Measurements from ENCODE around the gene HTR2B.

HTR2B gene

GRCh38 chr2:231124838-231125568, at the start of gene HTR2B:
Gene HTR2B (minus strand): TSS chr2:231125042. CDS start chr2:231123764, 1,278 bp downstream.
- Mint-ChIP-seq H3K4me1 (ENCODE audit: low read depth) (no peaks in the 10 kb centered on the region), H3K9me3 (no peaks in the 10 kb centered on the region), H3K4me3 (no peak within 1 kb of the TSS), H3K36me3 (ENCODE audit: low read depth) (peaks cover 11% of the 10 kb centered on the region), H3K27me3 (no peaks in the 10 kb centered on the region), H3K27ac (no peak within 1 kb of the TSS)
- intact Hi-C loops (cut with micrococcal nuclease): no loop called here

GRCh38 chr2:231174211-231174651, 49.4 kb upstream of the HTR2B start:
- Mint-ChIP-seq H3K27ac (no peak overlapping the region), H3K27me3 (no peaks in the 10 kb centered on the region)
- intact Hi-C loops (cut with micrococcal nuclease): no loop called here

GRCh38 chr2:231172025-231172424, 47.2 kb upstream of the HTR2B start:
- H3K4me1 Mint-ChIP-seq (ENCODE audit: low read depth): peaks cover 23% of the 10 kb centered on the region
- no peak overlapping the region for H3K4me3 Mint-ChIP-seq
- H3K27ac Mint-ChIP-seq: no peak overlapping the region
- peaks cover 84% of the 10 kb centered on the region for H3K36me3 Mint-ChIP-seq (ENCODE audit: low read depth)
- H3K9me3 Mint-ChIP-seq: no peaks in the 10 kb centered on the region
- no peaks in the 10 kb centered on the region for H3K27me3 Mint-ChIP-seq
- intact Hi-C loops (cut with micrococcal nuclease): no loop called here

More at GRCh38 chr2:231174211-231174651, 49.4 kb upstream of the HTR2B start:
- Mint-ChIP-seq H3K36me3 (ENCODE audit: low read depth) (peaks cover 75% of the 10 kb centered on the region), H3K4me3 (no peak overlapping the region), H3K4me1 (ENCODE audit: low read depth) (peaks cover 13% of the 10 kb centered on the region), H3K9me3 (peaks cover 9% of the 10 kb centered on the region)

DNA sequence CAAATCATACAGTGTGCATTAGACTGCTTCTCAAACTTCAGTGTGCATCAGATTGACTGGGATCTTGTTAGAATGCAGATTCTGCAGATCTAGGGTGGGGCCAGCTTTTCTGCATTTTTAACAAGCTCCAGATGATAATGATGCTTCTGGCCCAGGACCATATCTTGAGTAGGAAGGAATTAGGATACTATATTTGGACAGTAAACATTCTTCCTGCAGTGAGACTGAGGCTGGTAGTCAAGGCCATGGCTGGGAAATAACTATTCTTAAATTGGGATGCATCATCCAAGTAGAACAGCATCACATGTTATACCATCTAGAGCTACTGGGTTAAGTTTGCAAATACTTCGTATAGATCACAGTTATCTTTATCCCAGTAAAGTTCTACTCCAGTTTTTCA, 45.2 kb upstream of the HTR2B start:
- no peaks in the 10 kb centered on the region for H3K27me3 Mint-ChIP-seq
- H3K9me3 Mint-ChIP-seq: no peaks in the 10 kb centered on the region
- no peak overlapping the region for H3K27ac Mint-ChIP-seq
- intact Hi-C loops (cut with micrococcal nuclease): no loop called here
- peaks cover 20% of the 10 kb centered on the region for H3K4me1 Mint-ChIP-seq (ENCODE audit: low read depth)
- no peak overlapping the region for H3K4me3 Mint-ChIP-seq
- H3K36me3 Mint-ChIP-seq (ENCODE audit: low read depth): peaks cover 85% of the 10 kb centered on the region

DNA sequence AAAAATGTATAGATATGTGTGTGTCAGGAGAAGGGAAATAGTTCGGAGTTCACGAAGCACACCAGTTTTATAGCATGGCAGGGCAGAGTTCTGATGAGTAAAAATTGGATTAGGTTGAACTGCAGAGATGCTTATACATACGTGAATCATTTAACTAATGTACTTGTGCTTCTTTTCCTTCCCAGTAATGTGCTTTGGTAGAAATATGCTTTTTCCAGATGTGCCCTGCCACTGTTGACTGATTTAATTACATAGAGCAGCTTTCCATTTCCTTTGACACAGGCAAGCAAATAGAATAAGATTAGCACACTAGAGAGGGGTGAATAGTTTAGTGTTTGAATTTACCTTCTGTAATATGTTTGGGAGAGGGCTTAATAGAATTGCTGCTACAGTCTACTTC, 44.6 kb upstream of the HTR2B start:
- intact Hi-C loops (cut with micrococcal nuclease): no loop called here
- no peak overlapping the region for H3K27ac Mint-ChIP-seq
- H3K4me3 Mint-ChIP-seq: no peak overlapping the region
- H3K9me3 Mint-ChIP-seq: no peaks in the 10 kb centered on the region
- no peaks in the 10 kb centered on the region for H3K27me3 Mint-ChIP-seq
- H3K36me3 Mint-ChIP-seq (ENCODE audit: low read depth): peaks cover 86% of the 10 kb centered on the region
- H3K4me1 Mint-ChIP-seq (ENCODE audit: low read depth): peaks cover 20% of the 10 kb centered on the region

DNA sequence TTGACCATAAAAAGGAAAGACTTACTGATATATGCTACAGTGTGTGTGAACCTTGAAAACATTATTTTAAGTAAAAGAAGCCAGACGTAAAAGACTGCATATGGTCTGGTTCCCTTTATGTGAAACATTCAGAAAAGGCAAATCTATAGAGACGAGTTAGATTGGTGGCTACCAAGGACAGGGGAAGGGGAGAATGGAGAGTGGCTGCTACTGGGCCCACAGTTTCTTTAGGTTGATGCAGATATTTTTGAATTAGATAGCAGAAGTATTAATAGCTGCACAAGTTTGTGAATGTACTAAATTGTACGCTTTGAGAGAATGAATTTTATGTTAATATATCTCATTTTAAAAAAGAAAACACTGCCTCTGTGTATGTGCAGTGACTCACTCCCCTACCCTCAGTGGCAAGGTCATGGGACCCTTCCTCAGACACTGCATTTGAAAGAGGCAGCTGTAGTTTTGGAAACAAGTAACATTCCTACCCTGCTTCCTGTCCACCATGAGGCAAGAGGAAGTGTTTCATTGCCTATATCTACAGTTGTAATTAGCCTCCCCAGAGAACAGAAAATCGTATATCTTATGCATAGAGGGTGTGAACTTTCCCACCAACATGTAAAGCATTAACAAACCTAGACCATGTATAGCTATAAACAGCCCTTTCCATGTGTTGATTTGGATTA, 43.8 kb upstream of the HTR2B start:
- intact Hi-C loops (cut with micrococcal nuclease): no loop called here
- H3K27me3 Mint-ChIP-seq: no peaks in the 10 kb centered on the region
- peaks cover 90% of the 10 kb centered on the region for H3K36me3 Mint-ChIP-seq (ENCODE audit: low read depth)
- H3K9me3 Mint-ChIP-seq: no peaks in the 10 kb centered on the region
- peaks cover 20% of the 10 kb centered on the region for H3K4me1 Mint-ChIP-seq (ENCODE audit: low read depth)
- peak overlapping the region; percentile 62 for H3K27ac Mint-ChIP-seq
- H3K4me3 Mint-ChIP-seq: no peak overlapping the region

DNA sequence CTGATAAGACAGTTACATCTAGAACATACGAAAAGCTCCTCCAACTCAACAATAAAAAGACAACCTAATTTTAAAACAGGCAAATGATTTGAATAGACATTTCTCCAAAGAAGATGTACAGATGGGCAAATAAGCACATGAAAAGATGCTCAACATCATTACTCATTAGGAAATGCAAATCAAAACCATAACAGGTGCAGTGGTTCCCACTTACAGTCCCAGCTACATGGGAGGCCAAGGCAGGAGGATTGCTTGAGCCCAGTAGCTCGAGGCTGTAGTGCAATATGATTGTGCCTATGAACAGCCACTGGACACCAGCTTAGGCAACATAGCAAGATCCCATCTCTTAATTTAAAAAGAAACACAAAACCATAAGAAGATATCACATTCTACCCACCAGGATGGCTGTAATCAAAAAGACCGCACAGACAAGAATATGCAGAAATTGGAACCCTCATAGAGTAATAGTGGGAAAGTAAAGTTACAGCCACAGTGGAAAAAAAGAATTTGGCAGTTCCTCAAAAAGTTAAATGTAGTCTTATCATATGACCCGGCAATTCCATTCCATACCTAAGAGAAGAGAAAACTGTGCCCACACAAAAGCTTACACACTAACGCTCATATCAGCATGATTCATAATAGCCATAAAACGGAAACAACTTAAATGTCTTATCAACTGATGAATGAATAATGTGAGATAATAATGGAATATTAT, 43.1 kb upstream of the HTR2B start:
- intact Hi-C loops (cut with micrococcal nuclease): no loop called here
- Mint-ChIP-seq H3K4me1 (ENCODE audit: low read depth) (peaks cover 20% of the 10 kb centered on the region), H3K36me3 (ENCODE audit: low read depth) (peaks cover 89% of the 10 kb centered on the region), H3K4me3 (no peak overlapping the region), H3K27ac (peak overlapping the region; percentile 62), H3K27me3 (no peaks in the 10 kb centered on the region), H3K9me3 (no peaks in the 10 kb centered on the region)

GRCh38 chr2:231163414-231164095, 38.7 kb upstream of the HTR2B start:
- Mint-ChIP-seq H3K27ac (no peak overlapping the region), H3K4me3 (no peak overlapping the region), H3K36me3 (ENCODE audit: low read depth) (peaks cover 81% of the 10 kb centered on the region), H3K9me3 (no peaks in the 10 kb centered on the region), H3K4me1 (ENCODE audit: low read depth) (peaks cover 27% of the 10 kb centered on the region), H3K27me3 (no peaks in the 10 kb centered on the region)
- intact Hi-C loops (cut with micrococcal nuclease): no loop called here

DNA sequence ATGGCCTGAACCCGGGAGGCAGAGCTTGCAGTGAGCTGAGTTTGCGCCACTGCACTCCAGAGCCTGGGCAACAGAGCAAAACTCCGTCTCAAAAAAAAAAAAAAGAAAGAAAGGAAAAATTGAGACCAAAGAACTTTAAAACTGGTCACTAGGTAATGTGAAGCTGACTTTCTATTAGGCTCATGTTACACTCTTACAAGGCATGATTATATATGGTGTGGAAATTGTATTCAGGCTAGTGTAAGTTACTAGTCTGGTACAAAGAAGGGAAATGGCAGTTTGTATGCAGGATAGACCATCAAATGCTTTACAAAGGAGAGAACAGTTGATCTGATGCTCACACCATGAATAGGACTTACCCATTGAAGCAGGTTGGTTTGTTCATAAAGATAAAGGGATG, 38.2 kb upstream of the HTR2B start:
- H3K4me1 Mint-ChIP-seq (ENCODE audit: low read depth): peaks cover 22% of the 10 kb centered on the region
- no peaks in the 10 kb centered on the region for H3K27me3 Mint-ChIP-seq
- H3K36me3 Mint-ChIP-seq (ENCODE audit: low read depth): peaks cover 80% of the 10 kb centered on the region
- no peaks in the 10 kb centered on the region for H3K9me3 Mint-ChIP-seq
- intact Hi-C loops (cut with micrococcal nuclease): no loop called here
- H3K27ac Mint-ChIP-seq: peak overlapping the region; percentile 75
- no peak overlapping the region for H3K4me3 Mint-ChIP-seq

DNA sequence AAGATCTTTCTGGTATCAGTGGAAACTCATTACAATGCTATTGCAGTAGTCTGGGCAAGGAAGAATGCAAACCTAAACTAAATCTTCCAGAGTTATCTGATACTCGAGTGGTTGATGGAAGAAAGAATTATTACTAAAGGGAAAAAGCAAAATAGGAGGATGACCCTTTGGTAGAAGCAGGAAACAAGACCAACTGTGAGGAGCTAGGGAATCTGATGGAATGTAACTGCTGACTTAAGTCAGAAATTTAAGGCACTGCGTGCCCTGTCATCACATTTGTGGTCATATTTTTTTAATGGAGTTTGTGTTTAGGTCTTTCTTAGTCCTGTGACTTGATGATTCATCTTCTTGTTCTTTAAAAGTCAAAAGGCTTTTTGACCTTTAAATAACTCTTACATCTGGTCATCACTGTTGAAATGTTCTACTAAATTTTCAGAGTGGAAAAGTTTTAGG, 37.1 kb upstream of the HTR2B start:
- intact Hi-C loops (cut with micrococcal nuclease): no loop called here
- Mint-ChIP-seq H3K9me3 (no peaks in the 10 kb centered on the region), H3K27ac (peak overlapping the region; percentile 75), H3K4me1 (ENCODE audit: low read depth) (peaks cover 16% of the 10 kb centered on the region), H3K4me3 (no peak overlapping the region), H3K36me3 (ENCODE audit: low read depth) (peaks cover 80% of the 10 kb centered on the region), H3K27me3 (no peaks in the 10 kb centered on the region)

- Mint-ChIP-seq H3K4me1 (ENCODE audit: low read depth) (peaks cover 16% of the 10 kb centered on the region), H3K27me3 (no peaks in the 10 kb centered on the region), H3K4me3 (no peak overlapping the region), H3K27ac (peak overlapping the region; percentile 75), H3K36me3 (ENCODE audit: low read depth) (peaks cover 76% of the 10 kb centered on the region), H3K9me3 (no peaks in the 10 kb centered on the region)
- intact Hi-C loops (cut with micrococcal nuclease): no loop called here
Observed at GRCh38 chr2:231161252-231161839, 36.5 kb upstream of the HTR2B start.

DNA sequence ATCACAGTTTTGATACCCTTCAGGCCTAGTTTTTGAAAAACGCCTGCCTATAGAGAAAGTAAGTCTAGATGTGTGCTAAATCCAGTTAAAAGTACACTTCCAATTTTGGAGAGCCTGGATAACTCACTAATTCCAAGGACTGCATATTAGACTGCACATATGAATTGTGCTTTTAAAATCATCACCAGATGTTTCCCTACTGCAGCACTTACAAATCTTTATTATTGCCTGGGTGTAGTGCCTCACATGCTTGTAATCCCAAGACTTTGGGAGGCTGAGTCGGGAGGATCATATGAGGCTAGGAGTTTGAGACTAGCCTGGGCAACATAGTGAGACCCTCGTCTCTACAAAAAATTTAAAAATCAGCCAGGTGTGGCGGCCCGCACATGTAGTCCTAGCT, 35.9 kb upstream of the HTR2B start:
- no peaks in the 10 kb centered on the region for H3K9me3 Mint-ChIP-seq
- no peaks in the 10 kb centered on the region for H3K27me3 Mint-ChIP-seq
- H3K27ac Mint-ChIP-seq: no peak overlapping the region

GRCh38 chr2:231159306-231159705, 34.5 kb upstream of the HTR2B start:
- peaks cover 16% of the 10 kb centered on the region for H3K4me1 Mint-ChIP-seq (ENCODE audit: low read depth)
- peak overlapping the region; percentile 20 for H3K27ac Mint-ChIP-seq
- intact Hi-C loops (cut with micrococcal nuclease): no loop called here
- H3K36me3 Mint-ChIP-seq (ENCODE audit: low read depth): peaks cover 66% of the 10 kb centered on the region
- H3K9me3 Mint-ChIP-seq: no peaks in the 10 kb centered on the region
- no peak overlapping the region for H3K4me3 Mint-ChIP-seq
- no peaks in the 10 kb centered on the region for H3K27me3 Mint-ChIP-seq

More for the DNA sequence above, 35.9 kb upstream of the HTR2B start:
- peaks cover 16% of the 10 kb centered on the region for H3K4me1 Mint-ChIP-seq (ENCODE audit: low read depth)
- intact Hi-C loops (cut with micrococcal nuclease): no loop called here
- no peak overlapping the region for H3K4me3 Mint-ChIP-seq
- H3K36me3 Mint-ChIP-seq (ENCODE audit: low read depth): peaks cover 71% of the 10 kb centered on the region

Measured in dendritic cell treated with granulocyte-macrophage colony-stimulating factor and Interleukin-4, amounts not matched to agents 40 ng/mL and 50 ng/mL, for 4 days (primary cell).